ENCODE measurements around the gene RGS12. TPM values are rescaled to one million over a fixed set of nuclear protein-coding genes. Genes with fewer than 3 reads are reported as not detected.

RGS12 gene
- total RNA-seq, 1 donor from 2014 or later = 34.2 TPM

DNA sequence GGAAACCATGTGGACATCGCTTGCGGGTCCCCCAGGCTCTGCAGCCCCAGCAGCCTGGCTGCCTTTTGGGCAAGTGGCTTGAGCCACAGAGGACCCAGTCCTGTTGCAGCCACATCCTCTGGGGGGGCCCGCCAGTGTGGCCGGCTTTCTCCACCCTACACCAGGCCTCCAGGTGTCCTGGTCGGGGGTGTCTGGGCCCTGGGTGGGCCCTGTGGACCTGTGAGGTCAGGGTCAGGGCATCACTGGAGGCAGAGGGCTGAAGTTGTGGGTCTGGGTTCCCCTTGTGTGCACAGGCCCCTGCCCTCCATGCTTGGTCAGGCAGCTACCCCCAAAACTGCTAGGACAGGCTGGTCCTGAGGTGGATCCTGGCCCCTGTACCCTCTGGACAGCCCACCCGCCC is 47.1 kb upstream of the RGS12 start:
- DNase-seq (ENCODE audit: low read depth) (no peak), FAIRE-seq (no peak)
- TF ChIP-seq, protein P1, sequence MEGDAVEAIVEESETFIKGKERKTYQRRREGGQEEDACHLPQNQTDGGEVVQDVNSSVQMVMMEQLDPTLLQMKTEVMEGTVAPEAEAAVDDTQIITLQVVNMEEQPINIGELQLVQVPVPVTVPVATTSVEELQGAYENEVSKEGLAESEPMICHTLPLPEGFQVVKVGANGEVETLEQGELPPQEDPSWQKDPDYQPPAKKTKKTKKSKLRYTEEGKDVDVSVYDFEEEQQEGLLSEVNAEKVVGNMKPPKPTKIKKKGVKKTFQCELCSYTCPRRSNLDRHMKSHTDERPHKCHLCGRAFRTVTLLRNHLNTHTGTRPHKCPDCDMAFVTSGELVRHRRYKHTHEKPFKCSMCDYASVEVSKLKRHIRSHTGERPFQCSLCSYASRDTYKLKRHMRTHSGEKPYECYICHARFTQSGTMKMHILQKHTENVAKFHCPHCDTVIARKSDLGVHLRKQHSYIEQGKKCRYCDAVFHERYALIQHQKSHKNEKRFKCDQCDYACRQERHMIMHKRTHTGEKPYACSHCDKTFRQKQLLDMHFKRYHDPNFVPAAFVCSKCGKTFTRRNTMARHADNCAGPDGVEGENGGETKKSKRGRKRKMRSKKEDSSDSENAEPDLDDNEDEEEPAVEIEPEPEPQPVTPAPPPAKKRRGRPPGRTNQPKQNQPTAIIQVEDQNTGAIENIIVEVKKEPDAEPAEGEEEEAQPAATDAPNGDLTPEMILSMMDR (IDR thresholded peaks at IDR 0.05; ENCODE audit: insufficient read depth, low read length, severe bottlenecking) = no peak
- H3K4me3 ChIP-seq (ENCODE audit: low read depth, low read length) = no peak overlapping the region
- H3K36me3 ChIP-seq (ENCODE audit: control insufficient read depth, insufficient read depth, low read length) = peaks cover 1% of the 10 kb centered on the region
- no peaks in the 10 kb centered on the region for H3K27me3 ChIP-seq (ENCODE audit: control insufficient read depth, insufficient read depth, low read length)

DNA sequence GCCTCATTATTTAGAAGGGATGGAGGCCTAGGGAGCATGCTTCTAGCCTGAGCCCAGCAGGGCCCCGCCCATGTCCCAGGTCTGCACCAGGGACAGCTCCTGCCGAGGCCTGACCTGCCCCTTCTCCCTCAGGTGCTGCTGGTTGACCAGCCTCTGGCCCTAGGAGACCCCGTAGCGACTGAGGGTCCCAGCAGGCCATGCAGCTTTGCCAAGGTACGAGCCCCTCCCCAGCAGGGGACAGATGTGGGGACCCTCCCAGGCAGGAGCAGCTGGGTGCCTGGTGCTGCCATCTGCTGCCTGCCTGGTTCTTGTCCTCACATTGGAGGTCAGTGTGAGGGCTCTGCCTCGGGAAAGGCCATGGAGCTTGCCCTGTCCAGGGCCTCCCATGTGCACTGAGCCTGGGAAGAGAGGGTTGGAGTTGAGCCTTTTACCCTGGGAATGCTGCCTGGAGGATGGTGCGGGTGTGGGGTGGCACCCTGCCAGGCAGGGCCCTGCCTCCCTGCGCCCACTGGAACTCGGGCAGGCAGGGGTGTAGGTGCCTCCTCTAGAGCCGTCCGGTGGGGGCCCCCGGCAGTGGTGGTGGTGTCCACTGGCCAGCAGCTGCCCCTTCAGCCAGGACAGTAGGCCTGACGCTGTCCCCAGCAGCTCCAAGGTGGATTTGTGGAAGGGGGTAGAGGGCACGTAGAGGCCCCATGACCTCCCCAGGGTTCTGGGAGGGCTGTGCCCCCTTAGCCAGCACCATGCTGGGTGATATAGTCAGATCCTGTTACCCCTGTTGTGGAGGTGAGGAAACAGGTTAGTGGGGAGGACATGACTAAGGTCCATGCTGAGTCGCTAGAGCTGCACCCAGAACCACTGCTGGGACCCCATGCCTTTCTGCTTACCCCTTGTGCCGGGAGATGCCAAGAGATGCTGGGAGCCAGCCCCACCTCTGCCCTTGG is 46.1 kb upstream of the RGS12 start:
- H3K4me3 ChIP-seq (ENCODE audit: low read depth, low read length) = no peak overlapping the region
- FAIRE-seq (no peak), DNase-seq (ENCODE audit: low read depth) (no peak)
- TF ChIP-seq, protein P1 (IDR thresholded peaks at IDR 0.05; ENCODE audit: insufficient read depth, low read length, severe bottlenecking) = no peak
- H3K27me3 ChIP-seq (ENCODE audit: control insufficient read depth, insufficient read depth, low read length) = no peaks in the 10 kb centered on the region
- no peaks in the 10 kb centered on the region for H3K36me3 ChIP-seq (ENCODE audit: control insufficient read depth, insufficient read depth, low read length)

DNA sequence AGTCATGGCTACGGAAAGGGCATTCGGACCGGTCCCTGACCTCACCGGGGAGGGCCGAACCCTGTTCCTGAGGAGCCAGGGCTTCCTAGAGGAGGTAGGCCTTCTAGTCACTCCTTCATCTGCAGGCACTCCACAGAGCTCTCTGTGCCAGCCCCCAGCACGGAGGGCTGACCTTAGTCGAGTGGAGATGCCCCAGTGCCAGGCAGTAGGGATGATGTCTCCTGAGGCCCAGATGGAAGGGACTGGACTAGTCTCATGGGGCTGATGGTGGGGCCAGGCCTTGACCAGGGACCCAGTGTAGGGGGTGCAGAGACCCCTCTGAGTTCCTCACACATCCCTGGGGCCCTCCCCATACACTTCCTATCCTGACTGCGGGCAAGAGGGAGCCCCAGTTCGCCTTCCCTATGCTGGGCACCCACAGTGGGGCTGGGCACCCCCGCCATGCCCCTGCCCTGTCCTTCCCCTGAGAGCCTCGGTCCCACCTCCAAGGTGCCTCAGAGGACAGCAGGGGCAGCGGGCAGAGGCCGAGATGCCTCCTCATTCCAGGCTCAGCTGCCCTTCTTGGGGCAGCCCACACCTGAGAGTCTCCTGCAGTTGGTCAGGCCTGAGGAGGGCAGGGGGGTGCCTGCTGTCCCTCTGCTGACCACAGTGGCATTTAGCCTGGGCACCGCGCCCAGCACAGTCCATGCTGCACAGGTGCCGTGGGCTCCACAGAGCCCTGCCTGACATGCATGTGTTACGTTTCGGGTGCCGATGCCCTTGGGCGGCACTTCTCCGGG is 45.2 kb upstream of the RGS12 start:
- Histone ChIP-seq H3K36me3 (ENCODE audit: control insufficient read depth, insufficient read depth, low read length) (no peaks in the 10 kb centered on the region), H3K4me3 (ENCODE audit: low read depth, low read length) (no peak overlapping the region), H3K27me3 (ENCODE audit: control insufficient read depth, insufficient read depth, low read length) (no peaks in the 10 kb centered on the region)
- TF ChIP-seq, protein P1 (IDR thresholded peaks at IDR 0.05; ENCODE audit: insufficient read depth, low read length, severe bottlenecking) = no peak
- FAIRE-seq (no peak), DNase-seq (ENCODE audit: low read depth) (no peak)

DNA sequence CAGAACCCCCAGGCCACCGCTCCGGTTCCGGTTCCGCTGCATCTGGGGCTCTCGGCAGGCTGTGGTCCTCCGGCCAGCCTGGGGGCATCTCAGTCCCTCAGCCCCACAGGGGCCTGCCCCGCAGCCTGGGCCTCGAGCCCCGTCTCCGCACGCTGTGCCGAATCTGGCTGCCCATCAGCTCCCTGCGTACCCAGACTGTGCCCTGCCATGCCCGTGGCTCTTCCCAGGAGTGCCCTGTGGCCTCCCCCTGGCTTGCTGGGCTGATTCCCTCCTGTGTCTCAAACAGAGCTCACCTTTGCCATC is 44.7 kb upstream of the RGS12 start:
- FAIRE-seq (no peak), DNase-seq (ENCODE audit: low read depth) (no peak)
- TF ChIP-seq, protein P1 (IDR thresholded peaks at IDR 0.05; ENCODE audit: insufficient read depth, low read length, severe bottlenecking) = no peak
- no peaks in the 10 kb centered on the region for H3K27me3 ChIP-seq (ENCODE audit: control insufficient read depth, insufficient read depth, low read length)
- H3K4me3 ChIP-seq (ENCODE audit: low read depth, low read length) = no peak overlapping the region
- H3K36me3 ChIP-seq (ENCODE audit: control insufficient read depth, insufficient read depth, low read length) = no peaks in the 10 kb centered on the region

DNA sequence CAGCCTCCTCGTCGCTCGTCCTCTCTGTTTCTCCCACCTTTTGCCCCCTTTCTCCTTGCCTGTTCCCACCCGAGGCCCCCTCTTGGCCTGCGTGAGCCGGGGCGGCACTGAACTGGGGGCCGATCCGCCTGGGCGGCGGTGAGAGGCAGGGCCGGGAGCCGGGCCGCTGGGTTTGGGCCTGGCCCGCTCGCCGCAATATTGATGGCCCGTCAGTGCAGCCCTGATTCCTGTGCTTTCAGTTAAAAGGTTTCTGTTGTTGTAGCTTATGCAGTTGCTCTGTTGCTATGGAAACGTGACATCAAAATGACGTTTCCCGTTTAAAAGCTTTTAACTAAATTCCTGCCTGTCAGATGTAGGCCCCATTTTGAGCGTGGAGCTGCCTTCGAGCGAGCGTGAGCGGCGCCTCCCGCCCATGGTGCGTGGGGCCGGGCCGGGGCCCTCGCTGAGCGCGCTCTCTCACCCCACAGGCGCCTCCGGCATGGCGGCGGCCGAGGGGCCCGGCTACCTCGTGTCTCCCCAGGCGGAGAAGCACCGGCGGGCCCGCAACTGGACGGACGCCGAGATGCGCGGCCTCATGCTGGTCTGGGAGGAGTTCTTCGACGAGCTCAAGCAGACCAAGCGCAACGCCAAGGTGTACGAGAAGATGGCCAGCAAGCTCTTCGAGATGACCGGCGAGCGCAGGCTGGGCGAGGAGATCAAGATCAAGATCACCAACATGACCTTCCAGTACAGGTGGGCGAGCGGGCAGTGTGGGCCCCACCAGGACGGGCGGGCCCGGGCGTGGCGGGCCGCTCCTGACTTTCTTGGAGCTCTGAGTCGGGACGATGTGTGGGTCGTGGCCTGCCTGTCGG is 43.8 kb upstream of the RGS12 start, which contains the start of gene MSANTD1:
Gene MSANTD1, plus strand, starts transcription at position 349 of the 851 bp plus-strand sequence. Its CDS starts 64 bp downstream, at position 413.
- FAIRE-seq (no peak), DNase-seq (ENCODE audit: low read depth) (no peak)
- Histone ChIP-seq H3K27me3 (ENCODE audit: control insufficient read depth, insufficient read depth, low read length) (no peaks in the 10 kb centered on the region), H3K36me3 (ENCODE audit: control insufficient read depth, insufficient read depth, low read length) (no peaks in the 10 kb centered on the region), H3K4me3 (ENCODE audit: low read depth, low read length) (no peak within 1 kb of the TSS)
- TF ChIP-seq, protein P1 (IDR thresholded peaks at IDR 0.05; ENCODE audit: insufficient read depth, low read length, severe bottlenecking) = no peak

Measured in bronchial epithelial cell (primary cell).